Stimulated activated CD4-positive, alpha-beta T cell treated with anti-CD3 and anti-CD28 coated beads, Interleukin-1b, Interleukin-23, amount 100 ng/mL, for 4 hours (primary cell): ENCODE data around the gene RBMS1.

Experiments
- DNase-seq, 2 donors: peaks; one replicate each; pipeline ENCODE4 v3.0.0-alpha.2; 2020; ENCODE audit warnings: low read depth in 2 of 2

RBMS1 gene

DNA sequence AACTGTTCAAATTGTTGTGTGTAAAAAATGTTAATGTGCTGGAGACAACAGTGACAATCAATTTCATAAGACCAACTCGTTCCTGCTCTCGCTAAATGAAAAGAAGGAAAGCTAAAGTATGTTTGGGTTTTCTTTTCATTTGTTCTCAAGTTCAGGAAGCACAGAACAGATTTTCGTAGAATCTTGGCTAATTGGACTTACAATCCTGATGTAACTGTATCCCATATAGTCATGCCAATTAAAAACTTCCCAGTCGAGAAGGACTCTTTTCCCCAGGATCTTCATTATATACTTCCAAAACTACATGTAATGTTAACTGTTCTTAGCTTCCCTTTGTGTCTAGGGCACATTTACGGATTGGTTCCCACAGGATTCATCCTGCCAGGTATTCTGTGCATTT is 158.2 kb downstream of the RBMS1 start:
- DNase-seq, result no peak

DNA sequence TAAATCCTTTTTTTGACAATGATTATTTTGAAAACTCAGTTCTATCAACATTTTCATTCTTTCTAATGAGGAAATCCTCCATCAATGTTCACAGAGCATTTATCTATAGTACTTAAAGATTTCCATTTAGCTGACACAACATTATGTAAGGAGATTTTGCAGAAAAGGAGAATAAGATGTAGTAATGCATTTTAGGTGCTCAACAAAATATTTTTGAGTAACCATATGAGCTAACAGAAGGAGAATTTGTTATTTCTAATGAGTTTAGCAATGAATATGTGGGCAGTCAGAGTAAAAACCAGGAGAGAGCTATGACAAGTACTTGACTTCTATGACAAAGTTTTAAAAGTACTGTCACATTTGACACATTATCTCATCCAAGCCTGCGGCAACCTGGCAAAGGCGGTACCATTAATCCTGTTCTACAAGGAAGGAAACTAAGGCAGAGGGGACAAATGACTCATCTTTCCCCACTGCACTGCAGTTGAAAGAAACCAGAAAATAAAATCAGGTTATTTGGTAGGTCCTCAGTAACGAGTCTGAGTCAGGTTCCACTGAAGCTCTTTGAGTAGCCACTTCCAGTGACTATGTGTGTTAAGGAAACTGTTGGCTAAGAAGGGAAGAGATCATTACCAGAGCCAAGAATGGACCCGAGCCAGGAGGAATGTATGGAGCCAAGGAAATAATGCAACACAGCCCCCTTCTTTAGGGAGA is 159.4 kb downstream of the RBMS1 start:
- no peak for DNase-seq

DNA sequence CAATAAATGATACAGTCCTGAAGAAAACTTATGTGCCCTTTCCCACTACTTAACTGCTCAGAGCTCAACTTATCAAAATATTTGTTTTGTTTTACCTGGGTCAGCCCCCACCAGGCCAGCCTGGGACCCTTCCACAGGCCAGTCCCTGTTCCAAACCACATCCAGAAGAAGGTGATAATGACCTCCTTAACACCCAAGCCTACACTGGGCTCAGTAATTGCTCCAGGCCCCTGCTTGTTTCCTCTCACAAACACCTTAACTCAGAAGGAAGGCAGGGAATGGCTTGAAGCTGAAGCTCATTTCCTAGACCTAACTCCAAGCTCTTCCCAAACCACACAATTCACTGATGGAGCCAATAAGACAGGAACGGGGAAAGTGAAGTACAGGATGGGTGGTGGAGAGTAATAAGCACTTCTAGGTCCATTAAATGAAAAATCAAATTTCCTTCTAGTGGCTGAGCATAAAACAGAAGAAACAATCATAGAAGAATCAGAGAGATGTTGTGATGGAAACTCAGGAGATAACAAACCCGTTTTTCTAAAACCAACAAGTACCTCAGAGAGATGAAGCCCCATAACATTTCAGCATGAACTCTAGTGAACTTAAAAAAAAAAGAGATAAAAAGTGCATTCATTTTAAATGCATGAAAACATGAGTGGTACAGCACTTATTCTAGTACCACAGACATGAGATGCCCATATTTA is 160.1 kb downstream of the RBMS1 start:
- no peak for DNase-seq

DNA sequence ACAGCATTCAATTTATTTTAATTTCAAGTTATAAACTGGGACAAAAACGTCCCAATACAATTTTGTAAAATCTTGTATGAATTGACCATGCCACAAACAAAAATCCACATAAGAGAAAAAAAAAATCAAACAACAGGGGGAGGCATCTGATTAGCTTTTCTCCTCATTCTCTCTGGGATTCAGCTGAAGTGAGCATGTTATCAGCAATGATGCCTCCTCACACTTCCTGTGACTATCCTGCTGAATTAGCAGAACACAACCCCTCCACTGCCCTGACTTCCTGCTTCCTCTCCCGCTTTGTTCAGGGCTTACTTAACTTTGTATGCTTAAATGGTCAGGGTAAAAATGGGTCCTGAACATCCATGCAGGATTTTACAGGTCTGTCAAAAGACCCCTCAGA is 161.3 kb downstream of the RBMS1 start:
- DNase-seq, result no peak

DNA sequence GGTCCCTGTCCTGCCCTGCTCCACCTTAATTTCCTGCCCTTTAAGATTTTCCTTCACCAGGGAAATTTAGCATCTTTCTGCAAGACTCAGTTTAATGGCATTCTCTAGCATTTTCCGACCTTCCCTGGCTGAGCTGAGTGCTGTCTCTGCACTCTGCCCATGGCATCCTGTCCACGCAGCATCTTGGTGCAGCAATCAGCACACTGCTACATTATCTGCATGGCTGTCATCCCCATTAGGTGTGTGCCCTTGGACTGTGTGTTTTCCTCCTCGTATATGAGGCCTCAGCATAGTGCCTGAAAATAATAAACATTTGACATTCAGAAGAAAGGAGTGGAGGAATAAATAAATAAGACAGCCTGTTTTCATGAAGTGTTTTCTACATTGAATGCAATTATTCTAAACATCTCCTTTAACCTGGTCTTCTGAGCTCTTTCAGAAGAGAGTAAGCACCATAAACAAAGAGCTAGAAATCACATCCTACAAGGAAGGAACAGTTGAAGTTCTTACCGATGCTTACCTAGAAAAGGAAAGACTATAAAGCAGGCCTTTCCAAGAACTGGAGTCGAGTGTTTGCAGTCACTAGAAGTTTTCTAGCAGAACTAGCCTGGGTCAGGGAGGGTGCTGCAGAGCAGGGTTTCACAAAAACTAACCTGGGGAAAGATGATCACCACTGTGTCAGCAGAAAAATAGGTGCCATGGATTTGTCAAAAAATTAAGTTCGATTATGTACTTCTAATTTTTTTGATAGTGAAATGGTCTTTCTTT is 162.2 kb downstream of the RBMS1 start:
- no peak for DNase-seq

DNA sequence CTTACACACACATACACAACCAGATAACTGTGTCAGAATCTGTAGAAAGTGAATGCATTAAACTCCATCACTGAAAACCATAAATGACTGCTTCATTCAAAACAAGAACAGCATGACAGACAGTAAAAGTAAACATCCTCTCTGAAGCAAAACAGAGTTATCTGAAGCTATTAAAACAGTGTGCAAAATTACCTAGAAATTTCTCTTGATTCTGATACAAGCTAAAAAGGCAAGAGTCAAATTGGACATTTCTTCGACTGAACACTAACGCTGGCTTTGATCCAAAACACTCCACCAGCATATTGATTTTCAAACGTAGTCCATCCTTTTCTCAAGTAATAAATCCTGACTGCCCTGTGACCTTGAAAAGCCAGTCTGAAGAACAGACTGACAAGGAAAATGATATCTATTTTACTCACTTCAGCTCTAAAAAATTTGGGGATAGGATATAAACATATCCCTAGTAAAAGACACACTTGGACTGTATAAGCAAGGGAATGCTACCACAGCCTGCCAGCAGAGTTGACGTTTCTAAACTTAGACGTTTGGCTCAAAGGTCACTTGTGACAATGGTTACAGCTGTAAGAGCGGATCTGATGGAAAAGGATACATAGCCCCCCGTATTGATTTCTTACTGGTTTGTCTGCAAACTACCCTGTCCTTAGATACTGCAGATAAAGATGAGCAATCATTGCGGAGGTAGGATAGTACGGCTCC is 164.6 kb downstream of the RBMS1 start:
- no peak for DNase-seq

DNA sequence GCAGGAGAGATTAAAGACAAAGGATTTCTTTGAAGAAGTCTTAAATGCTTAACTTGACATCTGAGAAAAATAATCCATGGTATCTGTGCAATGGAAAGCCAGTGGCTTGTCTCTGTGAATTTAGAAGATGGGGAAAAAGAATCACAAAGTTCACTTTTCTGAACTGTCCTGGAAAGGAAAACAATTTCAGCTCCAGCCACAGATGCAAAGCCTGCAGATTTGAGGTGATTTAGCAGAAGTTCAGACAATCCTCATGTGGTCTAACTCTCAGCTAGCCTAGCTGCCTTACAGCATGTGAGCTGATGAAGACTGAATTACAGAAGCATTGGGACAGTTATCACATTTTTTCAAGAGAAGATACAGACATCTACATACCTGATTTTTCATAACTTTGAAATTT is 166.8 kb downstream of the RBMS1 start:
- no peak for DNase-seq

DNA sequence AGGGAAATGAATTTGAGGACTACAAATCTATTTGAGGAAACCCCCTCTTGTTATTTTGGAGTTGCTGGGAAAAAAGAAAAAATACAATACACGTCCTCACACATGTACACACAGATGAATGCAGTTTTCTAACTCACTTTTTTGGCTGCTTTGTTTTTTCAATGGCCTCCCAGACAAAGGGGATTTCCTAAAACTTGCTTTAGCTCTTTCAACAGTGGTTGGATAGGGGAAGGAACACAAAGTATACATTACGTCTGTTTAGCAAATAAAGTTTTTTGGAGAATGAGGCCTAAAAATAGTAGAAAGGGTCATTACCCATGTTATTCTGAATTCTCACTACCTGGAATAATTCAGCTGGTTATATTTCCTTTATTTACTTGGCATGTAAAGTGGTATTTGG is 168.2 kb downstream of the RBMS1 start:
- no peak for DNase-seq

DNA sequence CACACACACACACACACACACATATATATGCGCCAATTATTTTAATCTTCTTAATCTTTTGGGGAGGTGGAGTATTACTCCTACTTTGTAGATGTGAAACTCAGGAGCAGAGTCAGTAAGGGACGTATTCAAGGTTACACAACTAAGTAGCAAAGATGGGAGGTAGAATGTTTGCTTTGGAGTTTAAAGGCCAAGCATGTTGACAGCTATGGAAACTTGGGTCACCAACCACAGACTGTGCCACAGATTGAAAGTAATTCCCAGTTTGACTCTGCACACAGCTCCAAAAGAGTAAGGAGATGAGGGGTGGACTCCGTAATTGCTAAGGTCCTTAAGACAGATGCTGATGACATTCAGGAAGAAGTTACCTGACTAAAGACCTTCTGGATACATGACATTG is 168.7 kb downstream of the RBMS1 start:
- no peak for DNase-seq

DNA sequence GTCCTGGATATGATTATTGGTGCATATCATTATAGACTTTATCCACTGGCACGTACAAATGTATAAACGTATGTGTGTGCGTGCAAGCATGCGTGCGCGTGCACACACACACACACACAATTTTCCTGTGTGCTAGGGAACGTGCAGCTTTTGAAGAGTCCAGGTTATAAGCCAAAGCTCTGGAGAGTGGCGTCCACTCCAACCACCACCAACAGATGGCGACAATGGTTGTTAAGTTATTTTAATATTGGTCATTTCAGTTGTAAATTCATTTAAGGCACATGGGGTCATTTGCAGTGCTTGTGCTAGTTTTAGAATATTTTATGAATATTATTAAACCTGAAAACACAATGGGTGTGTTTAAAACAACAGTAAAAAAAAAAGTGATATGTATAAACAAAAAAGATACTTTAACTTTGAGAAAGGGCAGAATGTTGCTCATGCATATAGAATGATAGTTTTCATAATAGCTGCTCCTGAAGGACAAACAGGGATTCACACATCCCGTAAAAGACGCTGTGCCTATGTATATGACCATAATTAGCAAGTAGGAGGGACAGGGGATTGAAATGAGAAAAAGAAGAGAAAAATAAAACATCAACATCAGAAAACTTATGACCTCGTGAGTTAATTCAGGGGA is 169.3 kb downstream of the RBMS1 start:
- DNase-seq, result peak; percentile 23 to 28

DNA sequence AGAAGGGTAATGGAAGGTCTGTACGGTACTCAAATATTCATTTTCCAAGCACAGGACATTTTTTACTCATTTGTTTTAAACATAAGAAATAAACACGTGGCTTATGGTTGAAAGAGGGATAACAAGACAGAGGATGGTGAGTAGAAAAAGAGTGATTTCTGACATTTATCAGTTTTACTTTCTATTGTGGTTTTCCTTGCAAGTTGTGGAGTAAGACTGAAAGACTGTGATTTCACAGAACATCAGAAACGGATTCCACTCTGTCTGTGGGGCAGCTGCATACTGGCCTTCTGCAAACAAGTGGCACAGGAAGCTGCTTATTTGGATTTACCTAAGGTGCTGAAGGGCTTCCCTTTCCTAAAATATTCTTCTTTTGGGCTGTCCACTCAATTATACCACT is 171.3 kb downstream of the RBMS1 start:
- no peak for DNase-seq

DNA sequence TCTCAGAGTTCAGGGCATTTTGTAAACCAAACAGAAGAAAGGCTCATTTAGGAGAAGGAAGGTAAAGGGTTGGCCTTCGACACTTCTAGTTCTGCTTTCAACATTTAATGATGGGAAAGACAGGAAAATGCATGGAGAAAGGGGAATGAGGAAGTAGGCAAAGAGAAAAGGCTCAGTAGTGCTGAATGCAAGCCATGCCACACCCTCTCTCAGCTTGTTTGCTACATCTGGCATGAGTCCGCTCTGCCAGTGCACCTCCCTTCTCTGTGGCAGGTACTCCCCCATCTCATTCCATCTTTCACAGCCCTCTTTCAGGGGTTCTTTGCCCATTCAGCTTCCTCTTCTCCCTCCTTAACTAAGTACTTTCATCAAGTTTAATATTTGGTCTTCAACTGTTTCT is 172.6 kb downstream of the RBMS1 start:
- DNase-seq, result no peak

DNA sequence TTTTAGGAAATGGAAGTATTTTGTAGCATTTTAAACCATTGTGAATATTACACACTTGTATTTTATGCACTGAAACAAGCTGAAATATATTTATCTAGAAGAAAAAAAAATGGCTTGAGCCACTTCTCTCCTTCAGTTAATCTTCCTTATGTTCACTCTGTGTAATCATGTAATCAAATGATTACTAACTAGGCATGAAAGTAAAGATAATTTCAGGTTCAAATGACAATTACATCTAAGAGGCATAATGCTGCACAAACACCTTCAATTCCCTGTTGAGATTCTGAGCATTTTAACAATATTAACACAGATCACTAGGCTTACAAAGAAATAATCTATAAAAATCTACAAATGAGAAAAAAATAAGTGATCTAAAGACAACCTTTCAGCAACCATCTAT is 173.9 kb downstream of the RBMS1 start:
- no peak for DNase-seq

DNA sequence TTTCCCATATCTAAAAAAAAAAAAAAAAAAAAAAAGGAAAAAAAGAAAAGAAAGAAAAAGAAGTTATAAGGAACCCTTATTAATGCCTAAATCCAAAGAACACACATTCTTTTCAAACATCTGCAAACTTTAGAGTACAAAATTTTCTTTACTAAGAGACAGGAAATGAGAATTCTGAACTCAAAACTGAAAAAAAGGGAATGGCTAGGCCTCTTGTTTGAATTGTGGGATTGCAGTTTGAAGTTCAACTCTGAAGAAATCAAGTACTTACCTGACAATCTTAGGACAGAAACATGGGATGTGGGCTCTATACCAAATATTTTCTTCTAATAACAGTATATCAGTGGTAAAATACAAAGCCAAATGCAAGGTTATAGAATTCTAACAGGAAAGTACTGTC is 175.4 kb downstream of the RBMS1 start:
- no peak for DNase-seq

DNA sequence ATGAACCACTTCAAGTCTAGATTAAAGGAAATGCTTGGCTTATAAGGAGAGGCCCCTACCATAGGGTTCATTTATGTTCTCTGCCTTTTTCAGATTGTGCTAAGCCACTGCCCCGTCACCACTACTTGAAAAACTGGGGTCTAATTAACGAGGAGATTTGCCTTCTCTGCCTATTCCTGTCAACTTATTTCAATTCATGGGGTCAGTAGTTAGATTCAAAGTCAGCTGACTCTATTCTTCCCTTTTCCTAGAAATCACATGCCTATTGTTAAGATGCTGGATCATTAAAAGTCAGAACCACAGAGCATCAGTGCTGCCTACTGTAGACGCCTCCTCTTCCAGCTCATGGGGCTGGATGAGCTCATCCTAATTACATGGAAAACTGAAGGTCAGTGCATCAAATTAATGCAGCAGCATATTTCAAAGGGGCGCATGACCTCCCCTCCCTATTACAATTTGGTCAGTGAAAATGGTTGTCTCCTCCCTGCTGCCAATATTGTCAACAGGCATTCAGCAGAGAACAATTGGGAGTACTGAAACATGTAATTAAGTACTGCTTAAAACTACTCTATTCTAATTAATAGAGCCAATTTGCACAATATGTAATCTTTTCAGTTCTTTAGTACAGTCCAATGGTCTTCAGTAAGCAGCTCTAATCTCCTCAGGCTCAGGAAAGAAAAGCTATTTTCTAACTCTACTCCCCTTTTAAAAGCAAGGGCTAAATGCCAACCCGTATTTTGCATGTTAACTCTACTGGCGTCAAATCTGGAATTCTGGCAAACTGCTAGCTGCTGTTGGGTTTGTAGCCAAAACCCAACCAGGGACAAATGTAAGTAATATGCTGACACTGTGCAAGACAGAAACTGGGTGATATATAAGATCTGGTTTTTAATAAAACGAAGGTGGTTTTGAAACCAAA is 176.2 kb downstream of the RBMS1 start:
- DNase-seq, result no peak

DNA sequence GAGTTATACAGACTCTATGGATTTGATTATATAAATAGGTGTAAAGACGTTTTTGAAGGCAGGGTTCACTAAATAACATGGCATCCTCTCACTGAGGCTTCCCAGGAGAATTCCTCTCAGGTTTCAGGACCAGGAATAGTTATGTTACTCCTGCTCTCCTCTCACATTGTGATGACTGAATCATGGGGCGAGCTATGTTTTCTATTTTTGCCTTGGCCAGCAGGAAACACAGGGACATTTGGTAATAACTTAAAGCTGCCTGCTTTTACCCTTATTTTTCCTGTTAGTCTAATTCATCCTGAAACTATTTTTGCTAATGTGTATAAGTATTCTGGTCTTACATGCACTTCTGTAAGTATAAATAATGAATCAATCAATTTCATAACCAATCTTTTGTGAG is 178.3 kb downstream of the RBMS1 start:
- no peak for DNase-seq

DNA sequence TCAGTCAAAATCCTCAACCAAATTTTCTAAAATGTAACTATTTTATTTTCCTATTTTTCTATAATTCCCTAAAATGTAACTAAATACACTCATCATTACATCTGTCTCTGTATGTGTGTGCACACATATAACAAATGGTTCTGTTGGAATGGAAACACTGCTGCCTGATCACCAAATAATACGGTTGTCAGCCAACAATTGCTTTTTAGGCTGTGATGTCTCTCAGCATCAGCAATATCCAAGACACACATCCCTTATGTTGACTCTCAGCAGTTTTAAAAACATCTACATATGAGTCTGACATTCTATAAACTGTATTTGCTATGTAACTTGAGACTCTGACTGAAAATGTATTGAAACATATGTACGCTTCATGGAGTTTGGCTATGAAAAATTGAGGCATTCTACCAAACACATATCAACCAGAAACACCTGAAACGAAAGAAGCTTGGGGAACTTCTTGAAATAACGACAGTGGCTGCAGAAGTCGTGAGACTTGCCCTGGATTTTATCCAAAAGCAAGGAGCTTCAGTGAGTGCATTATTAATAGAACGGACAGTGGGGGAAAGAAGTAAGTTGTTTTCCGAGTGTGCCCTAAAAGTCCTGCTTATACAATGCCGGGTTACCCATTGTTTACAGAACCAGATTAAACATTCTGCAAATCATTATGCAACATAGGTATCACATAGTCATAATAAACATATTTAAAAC is 183.3 kb downstream of the RBMS1 start:
- DNase-seq, result no peak

DNA sequence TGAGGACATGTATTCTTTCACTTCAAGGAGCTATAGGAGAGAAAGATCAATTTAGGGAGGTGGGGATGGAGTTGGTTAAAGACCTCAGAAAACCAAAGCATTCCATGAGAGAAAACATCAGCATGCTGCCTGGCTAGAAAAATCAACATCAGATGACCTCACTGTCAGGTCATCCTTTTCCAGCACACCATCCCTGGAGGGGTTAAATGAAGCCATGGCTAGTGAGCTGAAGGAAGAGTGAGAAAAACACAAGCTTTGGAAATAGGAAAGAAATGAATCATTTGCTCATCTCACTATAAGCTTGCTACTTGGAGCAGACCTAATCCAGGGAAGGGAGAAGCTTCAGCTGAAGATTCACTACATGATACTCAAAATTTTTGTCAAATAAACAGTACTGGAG is 184.0 kb downstream of the RBMS1 start:
- no peak for DNase-seq

DNA sequence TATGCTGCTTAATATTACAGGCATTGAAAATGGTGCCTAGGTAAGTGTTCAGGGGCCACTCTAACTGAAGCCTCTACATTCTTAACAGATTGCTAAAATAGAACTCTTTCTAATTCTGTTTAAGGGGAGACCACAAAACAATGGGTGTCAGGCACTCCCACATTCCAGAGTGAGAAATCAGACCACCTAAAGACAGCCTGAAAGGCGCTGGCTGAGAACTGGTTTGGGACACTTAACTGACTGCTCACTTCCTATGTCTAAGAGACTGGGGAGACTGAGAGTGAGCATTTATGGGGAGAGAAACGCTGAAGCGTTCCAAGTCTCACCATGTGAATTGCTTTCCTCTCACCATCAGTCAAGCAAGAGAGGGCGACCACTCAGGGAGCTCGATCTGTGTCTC is 184.7 kb downstream of the RBMS1 start:
- no peak for DNase-seq

DNA sequence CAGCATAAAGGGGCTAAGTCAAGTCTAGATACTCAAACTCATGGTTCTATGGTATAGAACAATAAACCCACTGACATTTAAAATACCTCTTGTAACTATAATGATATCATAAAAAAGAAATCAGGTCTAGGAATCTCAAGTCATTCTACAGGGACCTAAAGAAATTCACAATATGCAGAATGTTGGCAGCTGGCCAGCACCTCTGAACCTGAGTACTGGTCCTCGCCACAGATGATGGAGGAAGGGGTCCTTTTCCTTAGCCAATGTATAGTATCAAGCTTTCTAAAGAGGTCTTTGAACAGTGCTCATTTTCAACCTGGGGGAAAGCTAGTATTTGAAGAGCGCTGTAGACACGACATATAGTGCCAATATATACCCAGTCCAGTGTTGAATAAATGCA is 185.1 kb downstream of the RBMS1 start:
- DNase-seq, result no peak
